SU-DHL-6 (cell line): Measurements from ENCODE around the gene SUPT20HL1.
"Not testable (repeated sequence)": the region's sequence is repeated elsewhere in the genome, so short reads cannot be mapped to it uniquely, and the experiment has no call there.

Experiments used
- H2AFZ ChIP-seq: fragments of 200-600 bp; sonication (generic); 2 replicates; pipeline ENCODE4 v1.6.1; 2014; ENCODE audit warnings: low read depth, mild to moderate bottlenecking, moderate library complexity, mixed read lengths, antibody characterized with exemption, low read length; ENCODE audit not compliant: severe bottlenecking
- H3F3A ChIP-seq: fragments of 200-600 bp; shearing (Covaris generic); 2 replicates; pipeline ENCODE4 v1.6.0; 2016; ENCODE audit warnings: antibody characterized with exemption, mild to moderate bottlenecking; ENCODE audit not compliant: insufficient read depth
- H3K27ac ChIP-seq: fragments of 200-600 bp; sonication (generic); 2 replicates; pipeline ENCODE4 v1.5.1; 2016; ENCODE audit warnings: low read depth, mild to moderate bottlenecking, low read length, moderate library complexity, mixed read lengths
- H3K27me3 ChIP-seq: fragments of 200-600 bp; sonication (generic), shearing (Covaris generic); 2 replicates; pipeline ENCODE4 v1.6.0; 2014; ENCODE audit warnings: mild to moderate bottlenecking, low read length
- H3K36me3 ChIP-seq: fragments of 200-600 bp; sonication (generic); 2 replicates; pipeline ENCODE4 v1.6.1; 2014; ENCODE audit warnings: mild to moderate bottlenecking, low read length, mixed read lengths
- H3K4me2 ChIP-seq: fragments of 300-600, 200-600 bp; shearing (Covaris generic), sonication (generic); 2 replicates; pipeline ENCODE4 v1.6.0; 2014; ENCODE audit warnings: low read length, low read depth, mild to moderate bottlenecking; ENCODE audit not compliant: poor library complexity, severe bottlenecking
- H3K4me3 ChIP-seq: fragments of 200-600 bp; sonication (generic); 2 replicates; pipeline ENCODE4 v1.5.1; 2014; ENCODE audit warnings: antibody characterized with exemption, low read length, mild to moderate bottlenecking, mixed read lengths; ENCODE audit not compliant: insufficient read depth, poor library complexity, severe bottlenecking
- H3K79me2 ChIP-seq: fragments of 200-600 bp; sonication (generic); 2 replicates; pipeline ENCODE4 v1.6.1; 2014; ENCODE audit warnings: mild to moderate bottlenecking, low read length, moderate library complexity; ENCODE audit not compliant: insufficient read depth
- H3K9ac ChIP-seq: fragments of 200-600 bp; sonication (generic); 2 replicates; pipeline ENCODE4 v1.7.0; 2014; ENCODE audit warnings: mild to moderate bottlenecking, low read length
- H3K9me2 ChIP-seq: fragments of 200-600 bp; sonication (generic); replicated peaks from 2 replicates; pipeline ENCODE4 v1.6.1; 2014; ENCODE audit warnings: low read length; ENCODE audit not compliant: insufficient read depth
- H3K9me3 ChIP-seq: fragments of 200-600 bp; sonication (generic); 2 replicates; pipeline ENCODE4 v1.6.1; 2014; ENCODE audit warnings: low read length, mixed read lengths; ENCODE audit not compliant: insufficient read depth
- H4K20me1 ChIP-seq: fragments of 200-600 bp; sonication (generic); 2 replicates; pipeline ENCODE4 v1.6.1; 2014; ENCODE audit warnings: low read depth, mild to moderate bottlenecking, antibody characterized with exemption, low read length, moderate library complexity, mixed read lengths
- CTCF ChIP-seq: fragments of 200-600 bp; sonication (generic); IDR thresholded peaks from one replicate; pipeline ENCODE4 v1.5.1; 2017; ENCODE audit warnings: antibody characterized with exemption, mild to moderate bottlenecking, low read length, moderate library complexity; ENCODE audit not compliant: insufficient read depth, poor library complexity, severe bottlenecking
- EZH2phosphoT487 ChIP-seq: fragments of 200-600 bp; sonication (generic), shearing (Covaris generic); conservative IDR thresholded peaks from 2 replicates; pipeline ENCODE4 v1.6.1; 2018; ENCODE audit warnings: mild to moderate bottlenecking, antibody characterized with exemption, low read length, moderate library complexity, mixed read lengths

SUPT20HL1 gene

GRCh38 chrX:24360272-24360671 is at the start of gene SUPT20HL1:
Gene SUPT20HL1, plus strand, starts transcription at chrX:24360639. Its CDS starts 2,122 bp downstream, at chrX:24362761.
- Histone ChIP-seq H3K36me3 (no peaks in the 10 kb centered on the region), H3F3A (no peaks in the 10 kb centered on the region), H3K27ac (no peak within 1 kb of the TSS), H3K79me2 (no peaks in the 10 kb centered on the region), H3K9me2 (no peaks in the 10 kb centered on the region), H2AFZ (no peak within 1 kb of the TSS), H3K9ac (no peak within 1 kb of the TSS), H3K9me3 (no peaks in the 10 kb centered on the region), H3K4me2 (no peak within 1 kb of the TSS), H3K4me3 (no peak within 1 kb of the TSS), H3K27me3 (no peaks in the 10 kb centered on the region), H4K20me1 (no peaks in the 10 kb centered on the region)
- TF ChIP-seq CTCF (no peak), EZH2phosphoT487 (no peak)

- not testable (repeated sequence) for H4K20me1 ChIP-seq, H3K4me3 ChIP-seq, H2AFZ ChIP-seq, H3K9me2 ChIP-seq, H3K27ac ChIP-seq, H3K4me2 ChIP-seq, H3K27me3 ChIP-seq, H3K79me2 ChIP-seq, H3K9ac ChIP-seq, H3F3A ChIP-seq, H3K36me3 ChIP-seq, H3K9me3 ChIP-seq
Observed at GRCh38 chrX:24310916-24311315, 49.5 kb upstream of the SUPT20HL1 start.

- not testable (repeated sequence) for H3K27me3 ChIP-seq, H3K4me3 ChIP-seq, H3K9me2 ChIP-seq, H3K27ac ChIP-seq, H2AFZ ChIP-seq, H3K36me3 ChIP-seq, H3F3A ChIP-seq, H4K20me1 ChIP-seq, H3K4me2 ChIP-seq, H3K79me2 ChIP-seq, H3K9me3 ChIP-seq, H3K9ac ChIP-seq
Observed at GRCh38 chrX:24311507-24312248, 48.8 kb upstream of the SUPT20HL1 start.

- not testable (repeated sequence) for H3K36me3 ChIP-seq, H3K79me2 ChIP-seq, H3K27ac ChIP-seq, H4K20me1 ChIP-seq, H3K27me3 ChIP-seq, H2AFZ ChIP-seq, H3F3A ChIP-seq, H3K4me3 ChIP-seq, H3K9me2 ChIP-seq, H3K4me2 ChIP-seq, H3K9ac ChIP-seq, H3K9me3 ChIP-seq
Observed at GRCh38 chrX:24312249-24312607, 48.2 kb upstream of the SUPT20HL1 start.

GRCh38 chrX:24314019-24314635 is 46.3 kb upstream of the SUPT20HL1 start, which contains the start of gene SUPT20HL2:
Gene SUPT20HL2, minus strand, starts transcription at chrX:24314069. Its CDS starts 754 bp downstream, at chrX:24313315.
- Histone ChIP-seq H3K9ac (no peak within 1 kb of the TSS), H3K9me3 (no peaks in the 10 kb centered on the region), H3K27me3 (no peaks in the 10 kb centered on the region), H3K79me2 (no peaks in the 10 kb centered on the region), H3F3A (no peaks in the 10 kb centered on the region), H3K36me3 (no peaks in the 10 kb centered on the region), H3K27ac (no peak within 1 kb of the TSS), H4K20me1 (no peaks in the 10 kb centered on the region), H3K4me2 (no peak within 1 kb of the TSS), H3K9me2 (no peaks in the 10 kb centered on the region), H2AFZ (no peak within 1 kb of the TSS), H3K4me3 (no peak within 1 kb of the TSS)
- no peak for TF ChIP-seq EZH2phosphoT487
- no peak for TF ChIP-seq CTCF
